GM12873 (cell line): ENCODE results near the gene ANLN.

Source experiments
- CTCF ChIP-seq: IDR thresholded peaks from 2 replicates; pipeline ENCODE4 v1.5.1; 2012; ENCODE audit warnings: low read depth, mild to moderate bottlenecking, moderate library complexity, low read length, control low read depth; ENCODE audit not compliant: insufficient read depth; ENCODE audit errors: missing control alignments

Gene ANLN

GRCh38 chr7:36441344-36442022 is 51.8 kb downstream of the ANLN start:
- TF ChIP-seq CTCF, result no peak

- TF ChIP-seq CTCF, result no peak
Observed at GRCh38 chr7:36448781-36449379, 59.2 kb downstream of the ANLN start.

GRCh38 chr7:36449685-36450084 is 60.0 kb downstream of the ANLN start:
- TF ChIP-seq CTCF, result no peak

GRCh38 chr7:36453769-36454168 is 64.1 kb downstream of the ANLN start:
- no peak for TF ChIP-seq CTCF

- no peak for TF ChIP-seq CTCF
Observed at GRCh38 chr7:36455646-36456045, 66.0 kb downstream of the ANLN start.

- TF ChIP-seq CTCF, result no peak
Observed at GRCh38 chr7:36456138-36456537, 66.5 kb downstream of the ANLN start.

GRCh38 chr7:36456548-36456947 is 66.9 kb downstream of the ANLN start:
- TF ChIP-seq CTCF, result no peak
